Suppressor macrophage treated with lipopolysaccharide for 4 hours (primary cell): ENCODE measurements around the gene PIEZO2.

Experiments
- DNase-seq: peaks from one replicate; pipeline ENCODE4 v3.0.0-alpha.2; 2020

Gene PIEZO2

GRCh38 chr18:11110509-11110908 is 38.9 kb downstream of the PIEZO2 start:
- no peak for DNase-seq

GRCh38 chr18:11108947-11109346 is 40.4 kb downstream of the PIEZO2 start:
- DNase-seq: no peak

- DNase-seq: no peak
Measured at GRCh38 chr18:11106894-11107293, 42.5 kb downstream of the PIEZO2 start.

- DNase-seq: no peak
Measured at GRCh38 chr18:11105463-11105862, 43.9 kb downstream of the PIEZO2 start.

- no peak for DNase-seq
Measured at GRCh38 chr18:11104307-11104706, 45.1 kb downstream of the PIEZO2 start.

- no peak for DNase-seq
Measured at GRCh38 chr18:11096839-11097750, 52.3 kb downstream of the PIEZO2 start.

- DNase-seq: no peak
Measured at GRCh38 chr18:11096411-11096810, 53.0 kb downstream of the PIEZO2 start.

- DNase-seq: no peak
Measured at GRCh38 chr18:11095674-11096293, 53.6 kb downstream of the PIEZO2 start.

GRCh38 chr18:11095211-11095610 is 54.2 kb downstream of the PIEZO2 start:
- no peak for DNase-seq

- DNase-seq: no peak
Measured at GRCh38 chr18:11091746-11092145, 57.6 kb downstream of the PIEZO2 start.

GRCh38 chr18:11089931-11090715 is 59.2 kb downstream of the PIEZO2 start:
- no peak for DNase-seq

- DNase-seq: no peak
Measured at GRCh38 chr18:11081009-11081532, 68.3 kb downstream of the PIEZO2 start.

GRCh38 chr18:11078491-11078890 is 70.9 kb downstream of the PIEZO2 start:
- DNase-seq: no peak

GRCh38 chr18:11077548-11078187 is 71.7 kb downstream of the PIEZO2 start:
- no peak for DNase-seq

GRCh38 chr18:11074889-11075288 is 74.5 kb downstream of the PIEZO2 start:
- DNase-seq: no peak

GRCh38 chr18:11073971-11074370 is 75.4 kb downstream of the PIEZO2 start:
- no peak for DNase-seq

GRCh38 chr18:11072632-11073031 is 76.7 kb downstream of the PIEZO2 start:
- no peak for DNase-seq

GRCh38 chr18:11071300-11071699 is 78.1 kb downstream of the PIEZO2 start:
- DNase-seq: no peak

- DNase-seq: no peak
Measured at GRCh38 chr18:11070593-11070992, 78.8 kb downstream of the PIEZO2 start.

- no peak for DNase-seq
Measured at GRCh38 chr18:11066038-11066437, 83.3 kb downstream of the PIEZO2 start.

- DNase-seq: no peak
Measured at GRCh38 chr18:11064727-11065460, 84.5 kb downstream of the PIEZO2 start.

- no peak for DNase-seq
Measured at GRCh38 chr18:11064106-11064505, 85.3 kb downstream of the PIEZO2 start.
